ENCODE measurements around the gene PROZ. TPM values are rescaled to one million over a fixed set of nuclear protein-coding genes. Genes with fewer than 3 reads are reported as not detected.

Gene PROZ
- total and polyA plus RNA-seq, 7 donors: 0.10 TPM; not detected in 6

DNA sequence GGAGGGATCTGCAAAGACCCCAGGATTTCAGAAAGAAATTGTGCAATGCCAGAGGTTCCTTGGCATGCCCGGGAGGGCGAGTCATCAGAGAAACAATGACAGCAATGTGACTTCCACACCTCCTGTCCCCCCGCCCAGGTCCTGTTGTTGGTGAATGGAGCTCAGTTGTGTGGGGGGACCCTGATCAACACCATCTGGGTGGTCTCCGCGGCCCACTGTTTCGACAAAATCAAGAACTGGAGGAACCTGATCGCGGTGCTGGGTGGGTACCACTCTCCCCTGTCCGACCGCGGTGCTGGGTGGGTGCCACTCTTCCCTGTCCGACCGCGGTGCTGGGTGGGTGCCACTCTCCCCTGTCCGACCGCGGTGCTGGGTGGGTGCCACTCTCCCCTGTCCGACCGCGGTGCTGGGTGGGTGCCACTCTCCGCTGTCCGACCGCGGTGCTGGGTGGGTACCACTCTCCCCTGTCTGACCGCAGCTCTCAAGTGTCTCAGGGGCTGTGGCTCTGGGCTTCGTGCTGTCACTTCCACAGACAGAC is 41.0 kb upstream of the PROZ start:
- DNase-seq: no peak
- TF ChIP-seq POLR2A (IDR thresholded peaks at IDR 0.05) (no peak), CTCF (IDR thresholded peaks at IDR 0.05) (no peak)
- H3K27ac ChIP-seq: no peak overlapping the region
- intact Hi-C loops (cut with DNase I): no loop called here
- H3K4me1 ChIP-seq: no peaks in the 10 kb centered on the region
- H3K36me3 ChIP-seq: no peaks in the 10 kb centered on the region
- no peaks in the 10 kb centered on the region for H3K9me3 ChIP-seq
- WGBS, 2 donors: 89 to 92% methylated on average over 26 of the region's 26 CpGs
- peaks cover 0 to 2% (median 0%) of the 10 kb centered on the region in 3 donors for H3K27me3 ChIP-seq
- no peak overlapping the region for H3K4me3 ChIP-seq

DNA sequence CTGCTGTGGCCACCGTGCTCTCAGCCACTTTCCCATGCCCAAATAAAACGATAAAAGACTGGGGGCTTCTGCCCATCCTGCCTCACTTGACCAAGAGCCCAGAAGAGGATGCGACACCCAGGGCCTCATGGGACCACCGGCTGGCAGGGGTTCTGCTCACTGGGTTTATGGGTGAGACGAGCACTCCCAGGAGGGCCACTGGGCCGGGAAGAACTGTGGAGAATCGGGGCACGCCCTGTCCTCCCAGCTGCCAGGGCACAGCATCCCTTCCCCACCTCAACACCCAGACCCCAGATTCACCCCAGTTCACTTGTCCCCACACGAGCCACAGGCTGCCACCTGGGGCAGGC is 40.6 kb upstream of the PROZ start:
- Histone ChIP-seq H3K4me3 (no peak overlapping the region), H3K27me3 (no peaks in the 10 kb centered on the region), H3K9me3 (no peaks in the 10 kb centered on the region), H3K36me3 (no peaks in the 10 kb centered on the region), H3K4me1 (no peaks in the 10 kb centered on the region), H3K27ac (no peak overlapping the region)
- 78 to 87% methylated on average over 9 of the region's 9 CpGs for WGBS, 2 donors
- intact Hi-C loops (cut with DNase I): no loop called here
- no peak for DNase-seq
- TF ChIP-seq POLR2A (IDR thresholded peaks at IDR 0.05) (no peak), POLR2AphosphoS5 (IDR thresholded peaks at IDR 0.05) (no peak), CTCF (IDR thresholded peaks at IDR 0.05) (no peak), EP300 (IDR thresholded peaks at IDR 0.05) (no peak)

GRCh38 chr13:113118261-113119021 is 40.0 kb upstream of the PROZ start:
- Histone ChIP-seq H3K36me3 (no peaks in the 10 kb centered on the region), H3K9me3 (no peaks in the 10 kb centered on the region), H3K4me1 (no peaks in the 10 kb centered on the region), H3K27me3 (no peaks in the 10 kb centered on the region), H3K4me3 (no peak overlapping the region), H3K27ac (no peak overlapping the region)
- WGBS, 2 donors: 88 to 90% methylated on average over 42 of the region's 42 CpGs
- no peak for TF ChIP-seq POLR2AphosphoS5 (IDR thresholded peaks at IDR 0.05)
- DNase-seq: no peak
- intact Hi-C loops (cut with DNase I): no loop called here

- DNase-seq: no peak
- Histone ChIP-seq H3K36me3 (no peaks in the 10 kb centered on the region), H3K4me1 (no peaks in the 10 kb centered on the region), H3K9me3 (no peaks in the 10 kb centered on the region), H3K27ac (no peak overlapping the region), H3K4me3 (no peak overlapping the region), H3K27me3 (no peaks in the 10 kb centered on the region)
- intact Hi-C loops (cut with DNase I): no loop called here
- no peak for TF ChIP-seq POLR2A (IDR thresholded peaks at IDR 0.05)
- no peak for TF ChIP-seq CTCF (IDR thresholded peaks at IDR 0.05)
- TF ChIP-seq EP300 (IDR thresholded peaks at IDR 0.05): no peak
- no peak for TF ChIP-seq POLR2AphosphoS5 (IDR thresholded peaks at IDR 0.05)
- 84 to 89% methylated on average over 16 of the region's 16 CpGs for WGBS, 2 donors
These were observed 39.2 kb upstream of the PROZ start for GRCh38 chr13:113119166-113119821.

DNA sequence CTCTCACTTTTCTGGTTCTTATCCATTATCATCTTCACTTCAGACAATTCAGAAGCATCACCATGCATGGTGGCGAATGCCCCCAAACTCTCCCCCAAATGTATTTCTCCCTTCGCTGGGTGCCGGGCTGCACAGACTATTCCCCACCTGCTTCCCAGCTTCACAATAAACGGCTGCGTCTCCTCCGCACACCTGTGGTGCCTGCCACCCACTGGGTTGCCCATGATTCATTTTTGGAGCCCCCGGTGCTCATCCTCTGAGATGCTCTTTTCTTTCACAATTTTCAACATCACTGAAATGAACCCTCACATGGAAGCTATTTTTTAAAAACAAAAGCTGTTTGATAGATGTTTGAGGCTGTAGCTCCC is 38.6 kb upstream of the PROZ start:
- Histone ChIP-seq H3K4me3 (no peak overlapping the region), H3K27me3 (no peaks in the 10 kb centered on the region), H3K36me3 (no peaks in the 10 kb centered on the region), H3K9me3 (no peaks in the 10 kb centered on the region), H3K4me1 (no peaks in the 10 kb centered on the region), H3K27ac (no peak overlapping the region)
- intact Hi-C loops (cut with DNase I): no loop called here
- 90 to 92% methylated on average over 7 of the region's 7 CpGs for WGBS, 2 donors
- no peak for TF ChIP-seq POLR2A (IDR thresholded peaks at IDR 0.05)
- no peak for TF ChIP-seq CTCF (IDR thresholded peaks at IDR 0.05)
- no peak for TF ChIP-seq POLR2AphosphoS5 (IDR thresholded peaks at IDR 0.05)
- no peak for TF ChIP-seq EP300 (IDR thresholded peaks at IDR 0.05)
- no peak for DNase-seq

All from sigmoid colon (tissue), 7 donors.